Eye (tissue), 1 donor: ENCODE results near the gene C3orf20.
"Not testable (repeated sequence)": the region's sequence is repeated elsewhere in the genome, so short reads cannot be mapped to it uniquely, and the experiment has no call there.

Experiments
- DNase-seq: peaks from one replicate; pipeline ENCODE4 v3.0.0-alpha.2; 2015

C3orf20 gene

DNA sequence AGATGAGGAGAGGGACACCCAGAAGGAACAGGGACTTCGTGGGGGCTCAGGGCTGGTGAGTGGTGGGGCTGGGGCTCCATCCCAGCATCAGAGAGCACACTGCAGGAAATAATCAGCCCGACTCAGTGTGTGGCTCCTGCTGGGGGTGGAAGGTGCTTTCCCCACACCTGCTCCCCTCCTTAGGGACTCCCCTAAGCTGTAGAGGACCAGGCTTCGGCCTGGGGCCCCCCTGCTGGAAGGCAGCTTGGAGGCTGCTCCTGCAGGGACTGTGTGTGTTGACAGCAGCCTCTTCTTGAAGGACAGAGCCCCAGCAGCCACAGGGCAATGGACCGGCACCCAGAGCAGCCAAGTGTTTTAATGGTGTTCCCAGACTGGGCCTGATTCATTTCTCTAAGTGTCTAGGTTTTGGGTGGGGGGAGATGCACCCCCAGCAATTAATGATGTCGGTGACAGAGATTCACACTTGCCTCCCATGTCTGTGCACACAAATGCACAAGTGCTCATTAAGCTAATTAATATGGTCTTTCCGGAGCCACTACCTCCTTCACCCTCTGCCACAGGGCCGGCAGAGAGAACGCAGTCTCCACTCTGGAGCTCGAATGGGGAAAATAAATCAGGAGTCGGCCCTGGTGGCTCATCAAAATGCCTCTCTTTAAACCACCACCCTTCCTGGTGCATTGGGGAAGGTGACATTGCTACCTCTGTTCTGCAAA is 126.9 kb downstream of the C3orf20 start:
- no peak for DNase-seq

DNA sequence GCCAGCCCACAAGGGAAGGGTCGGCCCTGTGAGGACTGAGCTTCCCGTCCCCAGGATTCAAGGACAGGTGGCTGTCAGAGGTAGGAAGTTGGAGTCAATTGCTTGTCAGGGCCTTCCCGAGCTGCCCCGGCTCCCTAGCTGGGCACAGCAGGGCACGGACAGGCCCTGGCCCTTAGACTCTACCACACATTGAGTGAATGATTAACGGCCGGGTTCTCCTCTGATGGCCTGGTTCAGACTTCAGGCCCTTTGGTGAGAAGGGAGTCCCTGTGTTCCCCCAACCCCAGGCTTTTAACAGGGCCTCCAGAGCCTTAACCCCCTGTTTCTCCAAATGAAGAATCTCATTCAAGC is 127.4 kb downstream of the C3orf20 start:
- DNase-seq: no peak

DNA sequence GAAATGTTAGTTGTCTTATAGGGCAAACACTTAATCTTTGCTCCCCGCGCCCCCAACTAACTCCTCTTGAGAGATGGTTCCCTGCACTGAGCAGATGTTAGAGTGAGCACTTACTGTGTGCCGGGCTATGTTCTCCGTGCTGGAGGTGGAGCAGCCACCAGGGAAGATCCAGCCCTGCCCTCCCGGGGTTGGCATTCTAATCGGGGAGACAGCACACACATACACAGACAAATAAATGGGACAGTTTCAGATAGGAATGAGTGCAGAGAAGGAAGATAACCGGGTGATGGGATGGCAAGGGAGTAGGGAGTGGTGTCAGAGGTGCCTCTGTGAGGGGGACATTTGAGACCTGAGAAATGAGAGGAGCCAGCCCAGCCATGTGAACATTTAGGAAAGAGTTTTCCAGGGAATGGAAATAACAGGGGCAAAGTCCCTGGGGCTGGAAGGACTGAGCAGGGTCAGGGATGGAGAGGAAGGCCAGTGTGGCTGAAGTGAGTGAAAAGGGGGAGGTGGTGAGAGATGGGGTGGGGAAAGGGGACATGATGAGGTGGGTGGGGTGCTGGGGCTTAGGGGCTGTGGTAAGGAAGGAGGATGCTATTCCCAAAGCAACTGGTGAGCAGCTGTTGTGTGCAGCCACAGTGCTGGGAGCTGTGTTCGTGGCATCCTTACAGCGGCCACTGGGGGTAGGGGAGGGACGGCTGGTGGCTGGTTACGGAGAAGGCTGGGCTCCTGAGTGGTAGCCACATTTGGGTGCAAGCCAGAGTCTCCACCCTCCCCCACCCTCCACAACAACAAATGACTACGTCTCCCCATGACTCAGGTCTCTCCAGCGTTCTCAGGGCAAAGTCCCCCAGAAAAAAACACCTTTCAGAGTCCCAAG is 128.4 kb downstream of the C3orf20 start:
- no peak for DNase-seq

DNA sequence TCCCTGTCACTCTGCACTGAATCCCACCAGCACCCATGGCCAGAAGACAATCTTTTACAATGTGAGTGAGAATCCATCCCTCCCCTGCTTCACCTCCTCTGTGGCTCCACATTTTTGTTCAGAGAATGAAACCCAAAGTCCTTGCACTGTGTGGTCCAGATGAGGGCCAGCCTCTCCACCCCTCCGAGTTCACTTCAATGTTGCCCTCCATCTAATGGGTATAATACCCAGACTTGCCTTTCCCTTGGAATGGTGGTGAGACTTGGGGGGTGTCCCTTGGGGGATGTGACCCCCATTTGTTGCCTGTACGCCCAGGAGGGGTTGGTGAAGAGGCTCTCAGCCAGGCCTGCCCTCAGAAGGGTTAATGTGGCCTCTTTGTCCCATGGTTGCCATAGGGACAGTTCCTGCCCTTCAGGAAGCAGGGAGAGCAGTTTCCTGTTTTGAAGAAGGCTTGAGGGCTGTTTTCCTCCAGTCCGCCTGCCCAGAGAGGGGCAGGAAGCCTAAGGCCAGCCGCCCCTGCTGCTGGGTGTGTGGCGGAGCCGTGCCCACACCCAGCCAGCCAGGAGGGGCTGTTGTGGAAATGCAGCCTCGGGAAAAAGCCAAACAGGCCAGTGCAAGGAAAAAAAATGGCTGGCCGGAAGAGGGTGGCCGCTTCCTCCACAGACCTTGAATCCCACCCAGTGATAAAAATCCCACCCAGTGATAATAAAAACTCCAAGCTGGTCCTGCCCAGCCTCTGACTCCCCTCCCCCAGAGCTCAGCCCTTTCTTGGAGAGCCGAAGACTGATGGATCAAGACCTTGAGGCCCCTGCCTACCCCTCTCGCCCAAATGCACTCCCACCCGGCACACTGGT is 129.3 kb downstream of the C3orf20 start:
- DNase-seq: no peak

DNA sequence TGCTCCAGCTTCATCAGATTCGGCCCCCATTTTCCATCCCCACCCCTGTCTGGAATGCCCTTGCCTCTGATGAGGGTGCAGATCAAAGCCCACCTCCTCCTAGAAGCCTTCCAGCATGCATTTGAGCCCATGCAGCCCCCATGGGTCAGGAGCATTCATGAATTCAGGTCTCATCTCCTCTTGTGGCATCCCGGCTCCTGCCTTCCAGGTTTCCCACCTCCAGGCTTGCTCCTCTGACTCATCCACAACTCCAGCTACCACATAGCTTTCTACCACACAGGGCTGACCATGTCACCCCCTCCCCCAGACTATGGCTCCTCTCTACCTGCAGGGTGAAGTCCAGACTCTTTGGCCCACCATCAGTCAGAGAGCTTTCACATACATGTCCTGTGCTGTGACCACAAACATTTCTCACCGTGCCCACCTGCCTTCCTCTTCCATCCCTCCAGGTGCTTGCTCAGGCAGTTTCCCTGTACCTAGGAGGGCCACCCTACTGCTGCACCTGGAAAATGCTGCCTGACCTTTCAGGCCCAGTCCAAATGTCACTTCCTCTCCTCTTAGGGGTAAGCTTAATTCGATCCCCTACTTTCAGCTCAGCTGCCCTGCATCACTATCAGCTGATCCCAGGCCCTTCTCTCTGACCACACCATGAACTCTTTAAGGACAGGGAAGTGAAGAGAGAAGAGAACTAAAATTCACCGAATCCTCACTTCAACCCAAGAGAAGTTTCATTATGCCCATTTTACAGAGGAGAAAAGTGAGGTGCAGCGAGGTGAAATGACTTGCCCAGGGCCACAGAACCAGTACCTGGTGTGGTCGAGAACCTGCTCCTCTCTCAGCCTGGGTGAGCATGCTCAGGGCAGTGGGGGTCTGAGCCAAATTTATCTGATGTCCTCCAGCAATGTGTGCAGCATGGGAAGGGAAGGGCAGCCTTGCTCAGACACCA is 130.2 kb downstream of the C3orf20 start:
- DNase-seq: no peak

DNA sequence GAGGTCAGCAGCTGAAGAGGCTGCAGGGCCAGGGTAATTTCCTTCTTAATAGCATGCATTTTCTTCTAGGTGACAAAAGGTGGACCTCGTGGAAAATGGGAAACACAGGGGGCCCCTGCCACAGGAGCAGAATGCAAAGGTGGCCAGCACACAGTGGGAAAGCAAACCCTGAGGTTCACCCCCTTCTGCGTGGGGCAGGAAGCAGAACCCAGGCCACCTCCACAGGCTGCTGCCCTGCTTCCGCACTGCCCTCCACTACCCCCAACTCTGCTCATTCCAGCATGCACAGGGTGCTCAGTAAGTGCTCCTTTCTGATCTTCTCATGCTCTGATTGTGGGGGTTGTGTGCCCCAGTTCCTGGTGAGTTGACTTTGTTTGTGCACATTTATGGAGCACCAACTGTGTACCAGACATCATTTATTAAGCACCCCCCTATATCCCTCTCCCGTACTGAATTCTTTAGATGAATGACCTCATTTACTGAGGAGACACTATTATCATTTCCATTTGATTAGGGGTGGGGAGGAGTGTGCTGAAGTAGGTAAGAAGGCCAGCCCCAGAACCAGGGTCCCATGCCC is 131.1 kb downstream of the C3orf20 start:
- DNase-seq: no peak

DNA sequence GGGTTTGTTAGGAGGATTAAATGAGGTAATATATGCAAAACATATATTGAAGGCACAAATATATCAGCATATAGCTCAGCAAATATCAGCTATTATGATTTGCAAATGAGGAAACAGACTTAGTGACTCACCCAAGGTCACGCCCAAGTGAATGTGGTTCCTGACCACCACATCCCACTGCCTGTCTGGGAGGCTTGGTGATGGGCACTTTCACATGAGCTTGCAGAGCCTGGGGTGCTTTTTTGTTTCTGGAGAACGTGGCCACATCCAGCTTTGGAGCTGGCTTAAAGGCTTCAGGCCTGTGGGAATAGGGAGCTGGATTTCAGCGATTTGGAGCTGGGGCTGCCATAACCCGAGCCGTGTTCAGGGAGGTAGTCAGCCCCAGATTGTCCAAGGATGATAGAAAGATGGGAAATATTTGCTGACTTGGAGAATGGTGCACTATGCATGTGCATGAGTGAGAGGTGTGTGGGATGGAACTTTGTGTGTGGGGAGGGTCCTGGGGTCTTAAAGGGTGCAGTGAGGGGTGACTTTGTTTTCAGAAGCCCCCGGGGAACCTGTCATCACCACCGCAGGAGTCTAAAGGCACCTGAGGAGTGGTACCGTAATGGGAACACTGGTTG is 131.8 kb downstream of the C3orf20 start:
- DNase-seq: no peak

DNA sequence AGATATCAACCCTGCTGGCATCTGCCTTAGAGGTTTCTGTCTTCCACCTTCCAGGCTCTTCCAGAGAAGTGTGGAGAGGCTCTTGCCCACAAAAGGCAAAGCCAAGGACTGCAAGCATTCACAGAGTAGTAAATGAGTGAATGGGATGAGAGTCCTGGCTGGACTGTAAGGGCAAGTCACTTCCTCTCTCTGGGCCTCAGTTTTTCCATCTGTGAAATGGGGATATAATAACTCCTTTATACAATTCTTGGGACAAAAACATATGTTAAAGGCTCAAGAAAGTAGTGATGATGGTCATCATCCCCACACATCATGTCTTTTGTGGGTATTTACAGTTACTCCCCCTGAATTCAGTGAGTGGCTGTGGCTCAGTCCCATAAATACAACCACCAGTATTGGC is 133.1 kb downstream of the C3orf20 start:
- DNase-seq: no peak

DNA sequence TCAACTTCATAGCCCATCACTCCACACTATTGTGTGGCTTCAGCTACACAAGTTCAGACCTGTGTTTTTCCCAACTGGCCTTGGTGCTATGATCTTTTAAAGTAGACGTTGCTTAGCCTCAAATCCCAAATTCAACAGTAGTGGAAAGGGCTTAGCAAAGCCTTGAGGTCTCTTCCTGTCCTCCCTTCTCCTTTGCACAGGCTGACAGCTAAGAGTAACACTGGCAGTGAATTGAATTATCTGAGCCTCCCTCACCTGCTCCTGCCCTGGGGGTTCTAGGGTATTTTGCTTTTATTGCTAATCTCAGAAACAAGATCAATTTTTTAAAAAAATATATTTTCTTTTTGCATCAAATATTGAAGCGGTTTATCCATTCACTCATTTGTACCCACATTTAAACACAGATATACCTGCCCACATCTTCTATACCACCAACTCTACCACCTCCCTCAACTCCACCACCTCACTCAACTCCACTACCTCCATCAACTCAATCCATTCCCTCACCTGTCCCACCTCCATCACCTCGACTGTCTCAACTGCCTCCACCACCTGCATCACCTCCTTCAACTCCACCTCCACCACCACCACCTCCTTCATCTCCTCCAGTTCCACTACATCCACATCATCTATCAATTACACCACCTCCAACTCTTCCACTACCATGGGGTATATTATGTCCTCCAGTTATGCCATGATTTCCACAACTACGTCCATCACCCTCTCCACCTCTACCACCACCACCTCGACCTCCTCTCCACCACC is 133.7 kb downstream of the C3orf20 start:
- no peak for DNase-seq

DNA sequence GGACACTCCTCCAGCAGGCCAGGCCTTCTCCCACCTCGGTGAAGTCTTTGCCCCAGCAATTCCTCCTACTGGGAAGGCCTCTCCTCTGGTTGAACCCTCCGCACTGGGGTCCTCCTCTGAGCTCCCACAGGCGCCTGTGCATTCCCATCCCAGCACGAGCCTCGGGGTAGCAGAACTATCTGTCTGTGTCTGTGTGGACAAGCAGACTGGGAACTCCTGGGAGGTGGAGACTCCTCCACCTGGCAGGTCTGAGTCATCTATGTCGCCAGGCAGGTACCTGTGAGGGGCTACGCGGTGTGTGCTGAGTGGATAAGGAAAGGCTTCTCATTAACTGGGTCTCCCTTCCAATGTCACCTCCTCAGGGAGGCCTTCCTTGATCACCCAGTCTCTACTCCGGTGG is 134.7 kb downstream of the C3orf20 start:
- DNase-seq: not testable (repeated sequence)

DNA sequence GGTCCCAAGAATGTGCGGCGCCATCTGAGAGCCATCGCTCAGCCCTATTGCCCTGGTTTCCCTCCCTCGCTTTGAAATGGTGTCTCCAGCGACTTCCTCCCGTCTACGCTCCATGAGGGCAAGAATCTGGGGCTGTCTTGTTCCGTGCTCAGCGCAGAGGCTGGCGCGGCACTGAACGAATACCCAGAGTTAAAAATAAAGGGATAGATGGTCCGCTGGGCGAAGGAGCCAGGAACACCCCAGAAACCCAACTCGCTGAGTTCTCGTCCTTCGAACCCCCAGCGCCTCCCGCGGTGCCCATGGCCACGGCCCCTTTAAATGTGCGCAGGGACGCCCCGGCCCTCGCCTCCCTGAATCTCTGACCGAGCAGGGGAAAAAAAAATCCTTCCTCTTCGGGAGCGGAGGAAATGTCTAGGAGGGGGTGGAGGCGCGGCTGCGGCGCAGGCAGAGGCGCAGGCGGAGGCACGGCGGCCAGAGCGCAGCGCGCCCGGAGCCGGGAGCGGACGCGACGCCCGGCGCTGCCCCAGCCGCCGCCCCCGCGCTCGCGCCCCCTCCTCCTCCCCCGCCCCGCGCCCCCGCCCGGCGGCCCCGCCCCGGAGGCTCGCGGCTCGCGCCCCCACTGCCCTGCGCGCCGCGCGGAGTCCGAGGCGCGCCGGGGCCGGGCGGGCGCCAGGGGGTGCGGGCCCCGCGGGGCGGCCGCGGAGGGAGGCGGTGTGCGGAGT is 135.3 kb downstream of the C3orf20 start:
- peak; percentile 60 for DNase-seq

DNA sequence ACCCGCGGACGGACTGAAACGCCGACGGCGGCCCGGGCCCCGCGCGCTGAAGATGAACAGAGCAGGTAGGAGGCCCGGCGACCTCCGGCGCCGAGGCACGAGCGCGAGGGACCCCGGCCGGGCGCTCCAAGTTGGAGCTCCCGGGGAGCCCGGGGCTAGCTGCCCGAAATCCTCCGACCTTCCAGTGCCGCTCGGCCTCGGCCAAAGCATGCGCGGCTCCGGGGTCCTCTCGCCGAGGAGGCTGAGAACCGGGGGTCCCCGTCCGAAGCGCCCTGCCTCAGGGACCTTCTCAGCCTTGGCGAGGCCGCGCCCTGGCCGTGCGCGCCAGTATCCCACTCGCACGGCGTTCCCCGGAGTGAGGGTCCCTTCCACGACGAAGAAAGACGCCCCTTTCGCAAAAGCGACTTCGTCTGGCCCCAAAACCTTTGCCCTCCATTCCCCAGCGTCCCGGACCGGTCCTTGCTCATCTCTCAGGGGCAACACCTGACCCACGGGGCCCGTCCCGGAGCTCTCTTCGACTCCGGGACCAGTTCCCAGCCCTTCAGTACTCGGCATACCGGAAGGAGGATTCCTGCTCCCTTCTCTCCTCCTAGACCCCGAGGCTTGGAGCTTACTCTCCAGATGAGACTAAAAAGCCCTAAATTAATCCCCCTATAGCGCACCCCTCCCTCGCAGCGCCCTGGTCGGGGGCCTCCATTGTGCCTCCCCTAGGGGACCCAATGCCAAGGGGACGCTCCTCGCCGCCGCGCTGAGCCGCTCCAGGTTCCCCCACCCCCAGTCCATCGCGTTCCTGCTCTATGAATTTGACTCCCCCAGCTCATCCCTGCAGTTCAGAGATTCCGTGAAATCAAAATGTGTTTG is 136.1 kb downstream of the C3orf20 start:
- peak; percentile 54 for DNase-seq

DNA sequence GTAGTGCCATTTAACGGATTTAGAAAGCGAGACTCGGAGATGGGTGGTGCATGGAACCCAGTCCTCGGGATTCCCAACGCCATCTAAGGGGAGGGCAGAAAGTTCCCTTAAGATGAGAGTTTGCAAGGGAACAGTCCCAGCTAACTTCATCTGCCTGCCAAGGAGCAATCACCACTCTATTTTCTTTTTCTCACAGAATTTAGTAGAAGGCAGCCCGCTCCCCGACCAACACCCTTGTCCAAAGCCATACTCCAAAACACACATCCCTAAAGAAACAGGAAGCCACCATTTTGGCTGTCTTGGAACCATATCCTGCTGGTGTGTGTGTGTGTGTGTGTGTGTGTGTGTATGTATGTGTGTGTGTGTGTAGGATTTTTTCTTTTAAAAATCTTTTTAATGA is 136.7 kb downstream of the C3orf20 start:
- DNase-seq: peak; percentile 28

DNA sequence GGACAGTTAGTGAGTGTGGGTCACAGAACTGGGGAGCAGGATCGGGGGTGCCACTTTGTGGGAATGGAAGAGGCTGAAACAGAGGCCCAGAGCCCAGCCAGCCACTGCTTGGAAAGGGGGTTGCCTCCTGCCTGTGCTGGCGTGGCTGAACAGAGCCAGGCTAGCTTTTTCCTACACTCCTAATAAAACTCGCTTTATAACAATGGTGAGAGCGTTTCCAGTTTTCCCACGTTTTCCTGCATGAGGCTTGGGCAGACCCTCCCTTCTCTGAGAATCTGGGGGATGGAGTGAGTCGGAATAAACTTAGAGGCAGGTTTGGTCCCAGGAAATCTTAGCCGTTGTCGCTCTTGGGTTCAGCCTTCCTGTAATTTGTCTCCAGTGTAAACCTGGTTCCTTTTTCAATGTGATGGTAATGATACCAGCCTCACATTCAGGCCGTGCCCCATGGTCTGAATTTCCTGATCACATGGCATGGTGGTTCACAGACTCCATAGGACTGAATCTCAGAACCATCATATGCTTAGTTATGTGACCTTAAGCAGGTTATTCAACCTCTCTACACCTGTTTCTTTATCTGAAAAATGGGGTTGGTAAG is 137.4 kb downstream of the C3orf20 start:
- no peak for DNase-seq

DNA sequence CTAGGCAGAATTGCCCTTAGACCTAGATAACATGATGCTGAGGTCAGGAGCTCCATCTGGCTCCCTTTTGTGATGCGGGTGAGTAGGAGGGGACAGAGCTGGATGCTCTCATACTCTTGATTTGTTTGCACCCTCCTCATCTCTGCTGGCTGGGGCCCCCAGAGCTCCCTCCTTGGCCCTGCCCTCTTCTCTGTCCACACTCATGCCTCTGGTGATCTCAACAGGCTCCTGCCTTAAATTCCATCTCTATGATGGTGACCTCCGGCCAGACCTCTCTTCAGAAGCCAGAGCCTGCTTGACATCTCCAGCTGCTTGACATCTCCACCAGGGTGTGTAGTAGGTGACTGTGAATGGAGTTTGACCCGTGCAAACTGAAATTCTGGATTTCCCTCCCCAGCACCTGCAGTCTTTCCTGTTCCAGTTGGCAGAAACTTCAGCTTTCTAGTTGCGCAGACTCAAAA is 139.5 kb downstream of the C3orf20 start:
- no peak for DNase-seq

DNA sequence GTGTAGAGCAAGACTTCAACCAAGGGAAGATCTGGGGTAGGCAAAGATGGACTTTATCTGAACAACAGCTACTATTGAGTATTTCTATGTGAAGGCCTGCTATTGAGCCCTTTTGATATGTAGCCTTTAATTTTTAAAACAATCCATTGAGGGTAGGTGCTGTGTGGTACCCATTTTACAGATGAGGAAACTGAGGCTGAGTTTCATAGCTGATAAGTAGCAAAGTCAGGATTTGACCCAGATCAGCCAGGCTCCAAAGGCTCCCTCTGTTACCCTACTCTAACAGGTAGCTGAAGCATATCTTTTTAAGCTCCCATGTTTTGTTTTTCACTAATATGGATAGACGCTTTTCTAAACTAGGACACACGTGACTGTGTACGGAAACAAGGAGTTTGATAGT is 141.4 kb downstream of the C3orf20 start:
- DNase-seq: no peak

DNA sequence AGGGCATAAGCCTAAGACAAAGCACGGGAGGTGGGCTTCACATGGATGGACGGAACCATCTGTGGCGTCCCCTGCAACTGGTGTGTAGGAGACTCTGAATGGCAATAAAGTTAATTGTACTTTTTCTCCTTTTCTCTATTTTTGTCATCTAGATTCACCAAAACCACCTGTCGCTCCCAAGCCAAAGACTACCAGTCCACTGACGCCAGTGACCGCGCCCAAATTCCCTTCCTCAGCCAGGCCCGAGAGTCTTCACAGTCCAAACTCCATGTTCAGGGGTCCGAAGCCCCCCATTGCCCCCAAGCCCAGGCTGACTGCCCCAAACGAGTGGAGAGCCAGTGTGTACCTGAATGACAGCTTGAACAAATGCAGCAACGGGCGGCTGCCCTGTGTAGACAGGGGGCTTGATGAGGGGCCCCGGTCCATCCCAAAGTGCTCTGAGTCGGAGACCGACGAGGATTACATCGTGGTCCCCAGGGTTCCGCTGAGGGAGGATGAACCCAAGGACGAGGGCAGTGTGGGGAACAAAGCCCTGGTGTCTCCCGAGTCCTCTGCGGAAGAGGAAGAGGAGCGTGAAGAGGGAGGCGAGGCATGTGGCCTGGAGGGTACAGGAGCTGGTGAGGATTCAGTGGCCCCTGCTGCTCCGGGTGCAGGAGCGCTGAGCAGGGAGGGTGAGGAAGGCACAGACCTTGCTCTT is 144.0 kb downstream of the C3orf20 start, which contains the start of gene FGD5:
Gene FGD5 (plus strand): TSS at position 159 of the 697 bp plus-strand sequence. CDS start 110 bp downstream, at position 269.
- no peak for DNase-seq

DNA sequence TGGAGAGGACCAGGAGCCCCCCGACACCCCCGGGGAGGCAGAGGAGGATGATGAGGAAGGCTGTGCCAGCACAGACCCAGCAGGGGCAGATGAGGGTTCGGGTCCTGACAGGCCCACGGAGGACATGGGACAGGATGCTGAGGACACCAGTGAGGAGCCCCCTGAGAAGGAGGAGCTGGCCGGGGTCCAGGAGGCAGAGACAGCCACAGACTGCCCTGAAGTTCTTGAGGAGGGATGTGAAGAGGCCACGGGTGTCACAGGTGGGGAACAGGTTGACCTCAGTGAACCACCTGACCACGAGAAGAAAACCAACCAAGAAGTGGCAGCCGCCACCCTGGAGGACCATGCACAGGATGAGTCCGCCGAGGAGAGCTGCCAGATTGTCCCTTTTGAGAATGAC is 144.7 kb downstream of the C3orf20 start:
- no peak for DNase-seq
